GM13976 (cell line): ENCODE results near the gene ADGRG6.
"Not testable (repeated sequence)": the region's sequence is repeated elsewhere in the genome, so short reads cannot be mapped to it uniquely, and the experiment has no call there.

ENCODE experiments used
- DNase-seq: peaks from one replicate; pipeline ENCODE4 v3.0.0; 2012; ENCODE audit warnings: low spot score
- CTCF ChIP-seq: IDR thresholded peaks from 2 replicates; pipeline ENCODE4 v1.5.1; 2012; ENCODE audit warnings: borderline replicate concordance, mild to moderate bottlenecking; ENCODE audit not compliant: insufficient read depth; ENCODE audit errors: extremely low read depth, missing control alignments, control extremely low read depth
- in situ Hi-C: fragments of 300-500 bp; cut with MboI; formaldehyde crosslinking; loops from one replicate; pipeline ENCODE4 v1.12.0; 2022; ENCODE audit warnings: low sequenced_read_pairs, mixed read lengths, inconsistent platforms; ENCODE audit not compliant: unreplicated experiment

The ADGRG6 gene

GRCh38 chr6:142417331-142417750, 115.5 kb downstream of the ADGRG6 start:
- no peak for TF ChIP-seq CTCF
- in situ Hi-C loops = no loop called here
- DNase-seq = no peak

- DNase-seq = no peak
- no peak for TF ChIP-seq CTCF
- in situ Hi-C loops = no loop called here
These were observed 117.3 kb downstream of the ADGRG6 start for GRCh38 chr6:142419071-142419470.

GRCh38 chr6:142420802-142421201, 119.0 kb downstream of the ADGRG6 start:
- in situ Hi-C loops = no loop called here
- DNase-seq = no peak
- no peak for TF ChIP-seq CTCF

- TF ChIP-seq CTCF = no peak
- DNase-seq = no peak
- in situ Hi-C loops = no loop called here
These were observed 119.7 kb downstream of the ADGRG6 start for GRCh38 chr6:142421285-142422117.

DNA sequence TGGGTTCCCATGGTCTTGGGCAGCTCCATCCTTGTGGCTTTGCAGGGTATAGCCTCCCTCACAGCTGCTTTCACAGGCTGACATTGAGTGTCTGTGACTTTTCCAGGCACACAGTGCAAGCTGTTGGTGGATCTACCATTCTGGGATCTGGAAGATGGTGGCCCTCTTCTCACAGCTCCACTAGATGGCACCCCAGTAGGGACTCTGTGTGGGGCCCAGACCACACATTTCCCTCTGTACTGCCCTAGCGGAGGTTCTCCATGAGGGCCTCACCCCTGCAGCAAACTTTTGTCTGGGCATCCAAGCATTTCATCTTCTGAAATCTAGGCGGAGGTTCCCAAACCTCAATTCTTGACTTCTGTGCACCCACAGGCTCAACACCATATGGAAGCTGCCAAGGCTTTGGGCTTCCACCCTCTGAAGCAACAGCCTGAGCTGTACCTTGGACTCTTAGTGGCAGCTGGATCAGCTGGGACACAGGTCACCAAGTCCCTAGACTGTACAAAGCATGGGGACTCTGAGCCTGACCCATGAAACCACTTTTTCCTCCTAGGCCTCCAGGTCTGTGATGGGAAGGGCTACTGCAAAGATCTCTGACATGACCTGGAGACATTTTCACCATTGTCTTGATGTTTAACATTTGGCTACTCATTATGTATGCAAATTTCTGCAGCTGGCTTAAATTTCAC, 124.8 kb downstream of the ADGRG6 start:
- DNase-seq, in situ Hi-C loops: not testable (repeated sequence)

DNA sequence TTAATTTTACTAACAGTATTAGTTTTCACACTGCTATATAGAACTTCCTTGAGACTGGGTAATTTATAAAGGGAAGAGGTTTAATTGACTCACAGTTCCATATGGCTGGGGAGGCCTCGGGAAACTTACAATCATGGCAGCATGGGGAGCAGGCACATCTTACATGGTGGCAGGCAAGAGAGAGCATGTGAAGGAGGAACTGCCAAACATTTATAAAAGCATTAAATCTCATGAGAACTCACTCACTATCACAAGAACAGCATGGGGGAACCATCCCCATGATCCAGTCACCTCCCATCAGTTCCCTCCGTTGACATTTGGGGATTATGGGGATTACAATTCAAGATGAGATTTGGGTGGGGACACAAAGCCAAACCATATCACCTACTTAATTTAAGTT, 126.7 kb downstream of the ADGRG6 start:
- DNase-seq, in situ Hi-C loops: not testable (repeated sequence)

- no peak for DNase-seq
- in situ Hi-C loops = no loop called here
- no peak for TF ChIP-seq CTCF
These were observed 127.4 kb downstream of the ADGRG6 start for GRCh38 chr6:142429195-142429594.

- TF ChIP-seq CTCF = no peak
- in situ Hi-C loops = no loop called here
- DNase-seq = no peak
These were observed 131.6 kb downstream of the ADGRG6 start for GRCh38 chr6:142433419-142433818.
